ENCODE results near the gene GPRC6A.
A peak's percentile ranks its signal among the peaks of the same experiment; 100 is the strongest.
"Not testable (repeated sequence)": the region's sequence is repeated elsewhere in the genome, so short reads cannot be mapped to it uniquely, and the experiment has no call there.

Gene GPRC6A

GRCh38 chr6:116828983-116829382 is at the start of gene GPRC6A:
TSS of gene GPRC6A (minus strand) at chr6:116829083. CDS start at chr6:116829013, 70 bp downstream.
- TF ChIP-seq JUND (IDR thresholded peaks at IDR 0.05; ENCODE audit: low read depth): no peak
- DNase-seq (ENCODE audit: low read depth in 1 of 2, low spot score in 1 of 2): no peak
- in situ Hi-C loops (cut with HindIII; ENCODE audit: low pct_unique_long_range_greater_than_20kb, low sequenced_read_pairs): no loop called here

GRCh38 chr6:116877743-116878142 is 48.9 kb upstream of the GPRC6A start:
- DNase-seq (ENCODE audit: low read depth in 1 of 2, low spot score in 1 of 2): peak in 1 of 2 experiments; percentile 3
- in situ Hi-C loops (cut with HindIII; ENCODE audit: low pct_unique_long_range_greater_than_20kb, low sequenced_read_pairs): no loop called here
- no peak for TF ChIP-seq JUND (IDR thresholded peaks at IDR 0.05; ENCODE audit: low read depth)

GRCh38 chr6:116876635-116877611 is 48.0 kb upstream of the GPRC6A start, which contains the start of gene RFX6:
TSS of gene RFX6 (plus strand) at chr6:116877242. CDS start at chr6:116877276, 34 bp downstream.
- peak; percentile 5 to 21 for DNase-seq (ENCODE audit: low read depth in 1 of 2, low spot score in 1 of 2)
- TF ChIP-seq JUND (IDR thresholded peaks at IDR 0.05; ENCODE audit: low read depth): no peak
- in situ Hi-C loops (cut with HindIII; ENCODE audit: low pct_unique_long_range_greater_than_20kb, low sequenced_read_pairs): no loop called here

GRCh38 chr6:116876107-116876506 is 47.2 kb upstream of the GPRC6A start:
- in situ Hi-C loops (cut with HindIII; ENCODE audit: low pct_unique_long_range_greater_than_20kb, low sequenced_read_pairs): no loop called here
- no peak for DNase-seq (ENCODE audit: low read depth in 1 of 2, low spot score in 1 of 2)
- TF ChIP-seq JUND (IDR thresholded peaks at IDR 0.05; ENCODE audit: low read depth): no peak

- TF ChIP-seq JUND (IDR thresholded peaks at IDR 0.05; ENCODE audit: low read depth): no peak
- in situ Hi-C loops (cut with HindIII; ENCODE audit: low pct_unique_long_range_greater_than_20kb, low sequenced_read_pairs): no loop called here
- no peak for DNase-seq (ENCODE audit: low read depth in 1 of 2, low spot score in 1 of 2)
Observed at GRCh38 chr6:116872771-116873170, 43.9 kb upstream of the GPRC6A start.

GRCh38 chr6:116866281-116866871 is 37.5 kb upstream of the GPRC6A start:
- in situ Hi-C loops (cut with HindIII; ENCODE audit: low pct_unique_long_range_greater_than_20kb, low sequenced_read_pairs): no loop called here
- no peak for TF ChIP-seq JUND (IDR thresholded peaks at IDR 0.05; ENCODE audit: low read depth)
- DNase-seq (ENCODE audit: low read depth in 1 of 2, low spot score in 1 of 2): no peak

GRCh38 chr6:116859264-116859663 is 30.4 kb upstream of the GPRC6A start:
- no peak for DNase-seq (ENCODE audit: low read depth in 1 of 2, low spot score in 1 of 2)
- no peak for TF ChIP-seq JUND (IDR thresholded peaks at IDR 0.05; ENCODE audit: low read depth)
- in situ Hi-C loops (cut with HindIII; ENCODE audit: low pct_unique_long_range_greater_than_20kb, low sequenced_read_pairs): no loop called here

- in situ Hi-C loops (cut with HindIII; ENCODE audit: low pct_unique_long_range_greater_than_20kb, low sequenced_read_pairs): no loop called here
- no peak for TF ChIP-seq JUND (IDR thresholded peaks at IDR 0.05; ENCODE audit: low read depth)
- no peak for DNase-seq (ENCODE audit: low read depth in 1 of 2, low spot score in 1 of 2)
Observed at GRCh38 chr6:116858060-116858459, 29.2 kb upstream of the GPRC6A start.

GRCh38 chr6:116847227-116847626 is 18.3 kb upstream of the GPRC6A start:
- peak; percentile 2 to 51 for DNase-seq (ENCODE audit: low read depth in 1 of 2, low spot score in 1 of 2)
- TF ChIP-seq JUND (IDR thresholded peaks at IDR 0.05; ENCODE audit: low read depth): no peak
- in situ Hi-C loops (cut with HindIII; ENCODE audit: low pct_unique_long_range_greater_than_20kb, low sequenced_read_pairs): no loop called here

- no peak for TF ChIP-seq JUND (IDR thresholded peaks at IDR 0.05; ENCODE audit: low read depth)
- in situ Hi-C loops (cut with HindIII; ENCODE audit: low pct_unique_long_range_greater_than_20kb, low sequenced_read_pairs): no loop called here
- DNase-seq (ENCODE audit: low read depth in 1 of 2, low spot score in 1 of 2): no peak
Observed at GRCh38 chr6:116842459-116842858, 13.6 kb upstream of the GPRC6A start.

- no peak for DNase-seq (ENCODE audit: low read depth in 1 of 2, low spot score in 1 of 2)
- in situ Hi-C loops (cut with HindIII; ENCODE audit: low pct_unique_long_range_greater_than_20kb, low sequenced_read_pairs): no loop called here
- no peak for TF ChIP-seq JUND (IDR thresholded peaks at IDR 0.05; ENCODE audit: low read depth)
Observed at GRCh38 chr6:116840091-116840490, 11.2 kb upstream of the GPRC6A start.

GRCh38 chr6:116836606-116837342 is 7.9 kb upstream of the GPRC6A start:
- no peak for TF ChIP-seq JUND (IDR thresholded peaks at IDR 0.05; ENCODE audit: low read depth)
- DNase-seq (ENCODE audit: low read depth in 1 of 2, low spot score in 1 of 2): no peak
- in situ Hi-C loops (cut with HindIII; ENCODE audit: low pct_unique_long_range_greater_than_20kb, low sequenced_read_pairs): no loop called here

GRCh38 chr6:116834526-116834925 is 5.6 kb upstream of the GPRC6A start:
- DNase-seq (ENCODE audit: low read depth in 1 of 2, low spot score in 1 of 2); in situ Hi-C loops (cut with HindIII; ENCODE audit: low pct_unique_long_range_greater_than_20kb, low sequenced_read_pairs): not testable (repeated sequence)

All from T47D (cell line).